NCI-H1417 (cell line): ENCODE measurements around the gene GPRIN1.
"Not testable (repeated sequence)": the region's sequence is repeated elsewhere in the genome, so short reads cannot be mapped to it uniquely, and the experiment has no call there.

ENCODE experiments used
- DNase-seq, 3 experiments: peaks; one replicate each; lab custom pipeline; 2025; lab: John Stamatoyannopoulos, UW

The GPRIN1 gene

DNA sequence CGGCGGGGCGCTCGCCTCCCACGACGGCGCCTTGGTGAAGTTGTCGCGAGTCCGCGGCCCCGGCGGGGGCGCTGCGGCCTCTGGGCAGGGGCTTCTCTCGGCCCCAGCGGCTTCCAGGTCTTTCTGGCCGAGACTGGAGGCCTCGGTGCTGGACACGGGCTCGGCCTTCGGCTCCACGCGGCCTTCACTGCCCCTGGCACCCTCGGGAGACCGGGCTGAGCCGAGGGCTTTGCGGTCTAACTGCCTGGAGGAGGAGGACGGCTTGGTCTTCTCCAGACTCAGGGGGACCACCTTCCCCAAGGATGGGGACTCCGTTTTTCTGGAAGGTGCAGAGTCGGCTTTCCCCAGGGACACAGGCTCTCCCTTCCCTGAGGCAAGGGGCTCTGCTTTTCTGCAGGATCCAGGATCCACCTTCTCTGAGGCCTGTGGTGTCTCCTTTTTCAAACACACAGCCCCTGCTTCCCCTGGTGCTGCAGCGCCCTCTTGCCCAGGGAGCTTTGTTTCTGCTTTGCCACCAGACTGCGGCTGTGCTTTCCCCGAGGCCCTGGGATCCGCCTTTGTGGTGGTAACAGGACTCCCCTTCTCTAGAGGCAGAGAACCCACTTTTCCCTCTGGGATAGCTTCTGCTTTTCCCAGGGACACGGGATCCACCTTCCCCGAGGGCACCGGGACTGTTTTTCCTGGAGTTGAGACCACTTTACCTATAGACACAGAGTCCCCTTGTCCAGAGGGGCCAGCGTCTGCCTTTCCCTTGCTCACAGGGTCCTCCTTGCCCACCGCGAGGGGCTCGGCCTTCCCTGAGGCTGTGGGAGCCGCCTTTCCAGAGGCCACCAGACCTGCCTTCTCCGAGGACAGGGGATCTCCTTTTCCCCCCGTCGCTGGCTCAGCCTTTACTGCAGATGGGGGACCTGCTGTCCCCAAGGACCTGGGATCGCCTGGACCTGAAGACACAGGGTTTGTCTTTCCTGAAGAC lies 12.3 kb downstream of the GPRIN1 start:
- DNase-seq: no peak

DNA sequence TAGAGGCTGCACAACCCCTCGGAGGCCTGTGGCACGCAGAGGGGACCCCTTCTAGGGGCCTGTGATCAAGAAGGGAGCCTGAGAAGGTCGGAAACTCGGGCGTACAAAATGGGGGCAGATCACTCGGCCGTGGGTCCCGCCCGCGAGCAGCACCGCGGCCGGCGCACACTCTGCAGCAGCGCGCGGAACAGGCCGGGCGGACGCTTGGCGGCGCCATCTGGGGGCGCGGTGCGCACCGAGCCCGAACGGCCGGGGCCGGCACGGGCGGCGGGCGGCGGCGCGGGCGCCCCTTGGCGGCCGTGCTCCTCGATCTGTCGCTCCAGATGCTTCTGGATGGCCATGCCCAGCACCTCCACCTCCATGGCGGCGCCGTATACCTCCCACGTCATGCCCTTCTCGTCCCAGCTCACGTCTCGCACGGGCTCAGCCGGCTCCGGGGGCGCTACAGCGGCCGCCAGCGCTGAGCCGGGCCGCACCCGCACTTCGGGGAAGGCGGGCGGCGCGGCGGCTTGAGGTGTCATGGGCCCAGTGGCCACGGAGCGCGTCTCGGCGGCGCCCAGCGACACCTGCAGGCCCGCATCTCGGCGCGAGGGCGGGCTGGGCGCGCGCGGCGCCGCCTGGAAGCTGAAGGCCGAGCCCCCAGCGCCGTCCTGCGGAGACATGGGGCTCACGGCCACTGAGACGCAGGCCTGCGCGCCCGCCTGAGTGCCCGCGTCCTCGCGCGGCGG lies 13.1 kb downstream of the GPRIN1 start:
- no peak for DNase-seq

DNA sequence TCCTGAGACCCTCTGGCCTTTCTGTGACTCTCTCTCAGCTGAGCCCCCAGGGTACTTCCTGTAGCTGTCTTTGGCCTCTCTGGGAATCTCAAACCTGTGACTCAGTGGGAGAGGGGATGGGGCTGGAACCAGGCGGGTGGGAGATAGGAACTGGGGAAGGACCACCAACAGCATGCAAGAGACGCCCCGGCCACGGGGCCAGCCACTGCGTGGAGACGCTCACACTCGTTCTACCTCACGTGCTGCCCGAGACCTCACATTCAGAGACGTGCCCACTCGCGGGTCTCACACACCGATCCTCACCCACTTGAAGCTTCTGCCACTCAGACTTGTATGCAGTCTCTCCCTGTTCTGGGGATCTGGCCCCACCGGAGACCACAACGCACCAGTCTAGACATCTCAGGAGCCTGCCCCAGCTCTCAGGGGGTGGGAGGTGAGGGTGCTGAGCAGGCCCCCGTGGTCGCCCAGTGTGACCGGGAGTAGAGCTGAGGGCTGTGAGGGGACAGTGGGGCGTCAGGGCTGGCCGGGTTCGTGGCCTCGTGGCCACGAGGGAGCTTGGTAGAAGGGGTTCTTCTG lies 13.8 kb downstream of the GPRIN1 start:
- no peak for DNase-seq

DNA sequence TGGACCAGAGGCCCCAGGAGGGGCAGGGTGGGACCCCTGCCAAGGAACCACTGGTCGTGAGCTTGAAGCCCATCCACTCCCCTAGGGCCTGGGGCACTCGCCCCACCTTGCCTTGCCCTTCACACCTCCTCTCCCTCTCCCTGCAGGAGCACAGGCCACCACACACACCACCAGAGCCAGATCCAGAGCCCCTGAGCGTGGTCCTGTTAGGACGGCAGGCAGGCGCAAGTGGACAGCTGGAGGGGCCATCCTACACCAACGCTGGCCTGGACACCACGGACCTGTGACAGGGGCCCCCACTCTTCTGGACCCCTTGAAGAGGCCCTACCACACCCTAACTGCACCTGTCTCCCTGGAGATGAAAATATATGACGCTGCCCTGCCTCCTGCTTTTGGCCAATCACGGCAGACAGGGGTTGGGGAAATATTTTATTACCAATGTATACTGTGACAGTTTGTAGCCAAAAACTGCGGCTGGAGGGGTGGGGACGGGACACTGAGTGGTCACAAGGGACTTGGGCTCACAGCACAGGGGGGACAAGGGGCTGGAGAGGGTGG lies 14.5 kb downstream of the GPRIN1 start:
- no peak for DNase-seq

- DNase-seq: no peak
These were observed 15.4 kb downstream of the GPRIN1 start for GRCh38 chr5:176594554-176594953.

DNA sequence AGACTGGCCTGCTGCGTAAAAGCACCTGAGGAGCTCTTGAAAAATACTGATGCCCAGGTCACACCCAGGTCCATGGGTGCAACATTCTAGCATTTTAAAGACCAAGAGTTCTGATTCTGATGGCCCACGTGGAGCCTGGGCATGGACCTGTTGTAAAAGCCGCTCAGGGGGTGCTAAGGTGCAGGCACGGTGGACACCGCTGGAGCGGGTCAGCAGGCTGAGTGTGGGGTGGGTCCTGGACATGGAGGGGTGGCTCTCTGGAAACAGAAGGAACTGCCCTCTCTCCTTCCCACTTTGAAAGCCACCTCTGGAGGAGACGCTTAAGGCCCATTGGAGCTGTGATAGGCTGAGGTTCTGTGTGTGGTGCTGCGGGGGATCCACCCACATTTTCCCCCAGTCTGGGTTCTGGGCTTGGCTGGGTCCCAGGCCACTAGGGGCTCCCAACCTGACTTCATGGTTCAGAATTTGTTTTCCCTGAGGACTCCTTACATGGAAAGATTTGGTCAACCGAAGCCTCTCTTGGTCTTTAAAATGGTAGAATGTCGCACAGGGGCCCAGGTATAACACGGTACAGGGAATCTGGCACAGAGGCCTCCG lies 16.6 kb downstream of the GPRIN1 start:
- no peak for DNase-seq

DNA sequence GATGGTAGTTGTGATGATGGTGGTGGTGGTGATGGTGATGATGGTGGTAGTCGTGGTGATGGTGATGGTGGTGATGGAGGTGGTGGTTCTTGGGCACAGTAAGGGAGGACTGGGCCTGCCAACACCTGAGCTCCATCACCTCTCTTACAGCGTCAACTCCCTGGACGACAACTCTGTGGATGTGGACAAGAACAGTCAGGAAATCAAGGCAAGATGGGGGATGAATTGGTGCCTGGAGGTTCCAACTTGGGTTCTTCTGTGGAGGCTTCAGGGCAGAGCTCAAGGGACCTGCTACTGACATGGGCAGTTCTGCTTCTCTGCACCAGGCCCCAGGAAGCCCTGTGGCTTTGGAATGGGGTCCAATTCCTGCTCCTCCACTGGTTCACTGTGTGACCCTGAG lies 17.4 kb downstream of the GPRIN1 start:
- DNase-seq: no peak

DNA sequence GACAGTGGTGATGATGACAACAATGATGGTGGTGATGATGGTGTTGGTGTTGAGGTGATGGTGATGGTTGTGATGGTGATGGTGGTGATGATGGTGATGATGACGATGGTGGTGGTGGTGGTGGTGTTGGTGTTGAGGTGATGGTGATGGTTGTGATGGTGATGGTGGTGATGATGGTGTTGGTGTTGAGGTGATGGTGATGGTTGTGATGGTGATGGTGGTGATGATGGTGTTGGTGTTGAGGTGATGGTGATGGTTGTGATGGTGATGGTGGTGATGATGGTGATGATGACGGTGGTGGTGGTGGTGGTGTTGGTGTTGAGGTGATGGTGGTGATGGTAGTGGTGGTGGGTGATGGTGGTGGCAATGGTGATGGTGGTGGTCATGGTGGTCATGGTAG lies 18.3 kb downstream of the GPRIN1 start:
- not testable (repeated sequence) for DNase-seq

GRCh38 chr5:176590035-176590717 lies 19.8 kb downstream of the GPRIN1 start:
- peak in 1 of 3 experiments; percentile 88 for DNase-seq

DNA sequence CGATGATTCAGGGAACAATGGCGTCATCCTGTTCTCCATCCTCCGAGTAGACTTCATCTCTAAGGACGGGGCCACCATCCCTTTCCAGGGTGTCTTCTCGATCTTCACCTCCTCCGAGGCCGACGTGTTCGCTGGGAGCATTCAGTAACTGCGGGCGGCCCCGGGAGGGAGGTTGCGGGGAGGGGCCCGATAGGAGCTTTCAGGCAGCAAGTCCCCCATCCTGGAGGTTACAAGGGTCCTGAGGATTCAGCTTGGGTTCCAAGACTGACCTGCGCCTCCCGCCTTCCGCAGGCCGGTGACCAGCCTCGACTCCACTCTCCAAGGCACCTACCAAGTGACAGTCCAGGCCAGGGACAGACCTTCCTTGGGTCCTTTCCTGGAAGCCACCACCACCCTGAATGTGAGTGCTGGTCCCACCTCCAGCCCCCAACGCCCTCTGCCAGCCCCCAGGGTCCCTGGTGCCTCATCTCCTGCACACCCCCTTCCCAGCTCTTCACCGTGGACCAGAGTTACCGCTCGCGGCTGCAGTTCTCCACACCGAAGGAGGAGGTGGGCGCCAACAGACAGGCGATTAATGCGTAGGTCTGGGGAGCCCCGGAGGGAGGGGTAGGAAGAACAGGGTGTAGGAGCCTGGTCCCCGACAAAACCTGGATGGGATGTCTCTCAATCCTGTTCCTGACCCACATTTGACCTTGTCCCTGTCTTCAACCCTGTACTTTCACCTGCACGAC lies 20.8 kb downstream of the GPRIN1 start:
- peak in 1 of 3 experiments; percentile 6 for DNase-seq

- no peak for DNase-seq
These were observed 21.7 kb downstream of the GPRIN1 start for GRCh38 chr5:176588297-176588696.

DNA sequence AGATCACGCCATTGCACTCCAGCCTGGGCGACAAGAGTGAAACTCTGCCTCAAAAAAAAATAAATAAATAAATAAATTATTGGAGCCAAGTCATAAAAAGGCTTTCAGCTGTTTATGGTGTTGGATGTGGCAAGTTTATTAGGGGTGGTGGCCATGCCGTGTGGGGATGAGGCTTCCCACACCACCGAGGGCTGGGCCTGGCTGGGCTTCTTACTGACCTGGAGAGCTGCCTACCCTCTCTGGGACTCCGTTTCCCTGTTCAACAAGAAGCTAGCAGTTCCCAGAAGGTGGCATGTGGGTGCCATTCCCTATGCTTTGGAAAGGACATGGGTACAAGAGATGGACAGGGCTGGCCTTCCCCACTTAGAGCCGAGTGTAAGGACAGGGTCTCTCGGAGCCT lies 22.6 kb downstream of the GPRIN1 start:
- no peak for DNase-seq

DNA sequence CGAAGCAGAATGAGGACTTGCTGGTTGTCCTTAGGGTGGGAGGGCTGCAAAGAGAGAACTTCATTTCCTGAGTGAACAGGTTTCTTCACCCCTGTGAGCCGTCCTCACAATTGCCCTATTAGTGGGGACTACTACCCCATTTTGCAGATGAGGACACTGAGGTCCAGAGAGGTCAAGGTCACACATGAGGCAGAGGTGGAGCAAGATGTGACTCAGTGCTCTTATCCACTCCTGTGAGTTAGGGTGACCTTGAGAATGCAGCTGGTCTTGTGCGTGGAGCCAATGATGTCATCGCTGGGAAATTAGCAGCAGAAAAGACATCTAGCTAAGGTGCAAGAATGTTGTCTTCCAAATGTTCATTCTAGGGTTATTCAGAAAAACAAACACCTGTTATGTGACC lies 26.9 kb downstream of the GPRIN1 start:
- no peak for DNase-seq

DNA sequence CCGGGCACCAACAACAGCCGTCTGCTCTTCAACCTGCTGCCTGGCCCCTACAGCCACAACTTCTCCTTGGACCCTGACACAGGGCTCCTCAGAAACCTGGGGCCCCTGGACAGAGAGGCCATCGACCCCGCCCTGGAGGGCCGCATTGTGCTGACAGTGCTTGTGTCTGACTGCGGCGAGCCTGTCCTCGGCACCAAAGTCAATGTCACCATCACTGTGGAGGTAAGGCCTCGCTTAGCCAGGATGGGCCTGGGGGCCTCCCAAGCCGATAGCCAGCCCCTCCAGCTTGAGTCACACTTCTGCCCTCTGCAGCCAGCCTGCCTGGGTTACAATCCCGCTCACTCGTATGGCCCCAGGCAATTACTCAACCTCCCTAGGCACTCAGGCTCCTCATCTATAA lies 28.6 kb downstream of the GPRIN1 start:
- DNase-seq: no peak

GRCh38 chr5:176579323-176579722 lies 30.6 kb downstream of the GPRIN1 start:
- no peak for DNase-seq

DNA sequence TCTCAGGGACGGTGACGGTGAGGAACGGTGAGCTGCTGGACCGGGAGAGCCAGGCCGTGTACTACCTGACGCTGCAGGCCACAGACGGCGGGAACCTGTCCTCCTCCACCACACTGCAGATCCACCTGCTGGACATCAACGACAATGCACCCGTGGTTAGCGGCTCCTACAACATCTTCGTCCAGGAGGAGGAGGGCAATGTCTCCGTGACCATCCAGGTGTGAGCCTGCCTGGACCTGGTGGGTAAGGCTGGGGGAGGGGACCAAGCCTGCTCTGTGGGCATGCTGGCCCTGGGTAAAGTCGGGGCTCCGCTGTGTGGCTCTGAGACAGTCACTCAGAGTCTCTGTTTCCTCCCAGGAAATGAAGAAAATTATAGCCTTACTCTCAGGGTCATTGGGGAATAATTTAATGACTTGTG lies 31.6 kb downstream of the GPRIN1 start:
- peak in 2 of 3 experiments; percentile 15 to 54 for DNase-seq

DNA sequence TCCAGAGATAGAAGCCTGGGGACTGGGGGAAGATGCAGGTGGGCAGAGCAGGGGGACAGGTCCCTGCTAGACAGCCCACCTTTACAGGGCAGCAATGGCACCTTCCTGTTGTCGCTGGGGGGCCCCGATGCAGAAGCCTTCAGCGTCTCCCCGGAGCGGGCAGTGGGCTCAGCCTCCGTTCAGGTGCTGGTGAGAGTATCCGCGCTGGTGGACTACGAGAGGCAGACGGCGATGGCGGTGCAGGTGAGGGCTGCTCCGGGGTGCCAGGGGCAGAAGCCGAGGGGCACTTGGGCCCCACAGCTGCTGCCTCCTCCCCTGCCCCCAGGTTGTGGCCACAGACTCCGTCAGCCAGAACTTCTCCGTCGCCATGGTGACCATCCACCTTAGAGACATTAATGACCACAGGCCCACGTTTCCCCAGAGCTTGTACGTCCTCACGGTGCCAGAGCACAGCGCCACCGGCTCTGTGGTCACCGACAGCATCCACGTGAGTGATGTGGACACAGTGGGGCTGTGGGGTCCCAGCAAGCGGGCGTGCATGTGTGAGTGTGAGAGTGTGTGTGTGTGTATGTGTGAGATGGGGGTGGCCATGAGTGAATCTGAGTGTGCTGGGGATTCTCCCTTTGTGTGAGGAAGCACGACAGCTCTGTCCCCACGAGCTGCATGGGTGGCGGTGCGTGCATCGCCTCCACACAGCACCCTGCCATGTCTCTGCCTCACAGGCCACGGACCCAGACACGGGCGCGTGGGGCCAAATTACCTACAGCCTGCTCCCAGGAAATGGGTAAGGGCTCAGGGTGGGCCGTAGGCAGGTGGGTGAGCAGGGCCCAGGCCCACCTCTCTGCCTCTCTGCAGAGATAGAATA lies 32.4 kb downstream of the GPRIN1 start:
- DNase-seq: peak in 1 of 3 experiments; percentile 7

DNA sequence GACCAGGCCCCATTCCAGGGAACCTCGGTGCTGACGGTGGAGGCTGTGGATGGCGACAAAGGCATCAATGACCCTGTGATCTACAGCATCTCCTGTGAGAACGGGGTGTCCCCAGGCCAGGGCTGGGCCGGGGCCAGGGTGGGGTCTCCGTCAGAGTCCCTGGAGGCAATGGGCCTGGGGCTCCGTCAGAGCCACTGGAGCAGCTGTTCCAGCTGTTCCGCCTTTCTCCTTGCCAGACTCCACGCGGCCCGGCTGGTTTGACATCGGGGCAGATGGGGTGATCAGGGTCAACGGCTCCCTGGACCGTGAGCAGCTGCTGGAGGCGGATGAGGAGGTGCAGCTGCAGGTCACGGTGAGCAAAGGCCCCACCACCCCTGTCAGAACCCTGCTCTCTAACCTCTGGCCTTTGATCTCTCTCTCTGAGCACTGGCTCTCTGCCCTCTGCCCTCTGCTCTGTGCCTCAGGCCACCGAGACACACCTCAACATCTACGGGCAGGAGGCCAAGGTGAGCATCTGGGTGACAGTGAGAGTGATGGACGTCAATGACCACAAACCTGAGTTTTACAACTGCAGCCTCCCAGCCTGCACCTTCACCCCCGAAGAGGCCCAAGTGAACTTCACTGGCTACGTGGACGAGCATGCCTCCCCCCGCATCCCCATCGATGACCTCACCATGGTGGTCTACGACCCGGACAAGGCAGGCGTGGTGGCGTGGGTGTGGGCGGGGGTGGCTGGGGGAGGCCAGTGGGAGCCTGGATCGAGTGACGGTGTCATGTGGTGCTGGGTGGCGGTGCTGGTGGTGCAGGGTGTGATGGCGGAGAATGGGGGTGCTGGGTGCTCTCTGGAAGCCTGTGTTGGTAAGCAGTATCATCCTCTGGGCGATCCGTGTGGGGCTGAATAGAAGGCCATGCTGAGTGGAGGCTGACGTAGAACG lies 34.2 kb downstream of the GPRIN1 start:
- no peak for DNase-seq

- no peak for DNase-seq
These were observed 34.9 kb downstream of the GPRIN1 start for GRCh38 chr5:176575066-176575465.
